HCEC 1CT (cell line): Measurements from ENCODE around the gene PTPRD.

Source experiments
- DNase-seq: peaks from one replicate; pipeline ENCODE4 v3.0.0-alpha.2; 2017

PTPRD gene

GRCh38 chr9:10612641-10613398 is at the start of gene PTPRD:
TSS of gene PTPRD (minus strand) at chr9:10613002.
- DNase-seq: no peak

GRCh38 chr9:10661994-10662393 is 49.2 kb upstream of the PTPRD start:
- no peak for DNase-seq

GRCh38 chr9:10661376-10661775 is 48.6 kb upstream of the PTPRD start:
- DNase-seq: no peak

- no peak for DNase-seq
Observed at GRCh38 chr9:10651012-10651411, 38.2 kb upstream of the PTPRD start.

- DNase-seq: no peak
Observed at GRCh38 chr9:10649076-10649475, 36.3 kb upstream of the PTPRD start.

- DNase-seq: no peak
Observed at GRCh38 chr9:10633785-10634184, 21.0 kb upstream of the PTPRD start.

- DNase-seq: no peak
Observed at GRCh38 chr9:10614196-10614800, 1.5 kb upstream of the PTPRD start.

- no peak for DNase-seq
Observed at GRCh38 chr9:10613419-10613818, 617 bp upstream of the PTPRD start.

GRCh38 chr9:10605388-10605787 is 7.4 kb downstream of the PTPRD start:
- no peak for DNase-seq

GRCh38 chr9:10604927-10605326 is 7.9 kb downstream of the PTPRD start:
- DNase-seq: no peak

GRCh38 chr9:10597801-10598200 is 15.0 kb downstream of the PTPRD start:
- no peak for DNase-seq

GRCh38 chr9:10594482-10594881 is 18.3 kb downstream of the PTPRD start:
- no peak for DNase-seq

GRCh38 chr9:10586407-10586806 is 26.4 kb downstream of the PTPRD start:
- no peak for DNase-seq

GRCh38 chr9:10571699-10572098 is 41.1 kb downstream of the PTPRD start:
- DNase-seq: no peak

GRCh38 chr9:10566848-10567247 is 46.0 kb downstream of the PTPRD start:
- no peak for DNase-seq

- DNase-seq: no peak
Observed at GRCh38 chr9:10562581-10563343, 50.0 kb downstream of the PTPRD start.

- DNase-seq: no peak
Observed at GRCh38 chr9:10548348-10548747, 64.5 kb downstream of the PTPRD start.

- DNase-seq: no peak
Observed at GRCh38 chr9:10538073-10538472, 74.7 kb downstream of the PTPRD start.

- DNase-seq: no peak
Observed at GRCh38 chr9:10534850-10535249, 78.0 kb downstream of the PTPRD start.

- DNase-seq: no peak
Observed at GRCh38 chr9:10525972-10526371, 86.8 kb downstream of the PTPRD start.

GRCh38 chr9:10523164-10523563 is 89.6 kb downstream of the PTPRD start:
- no peak for DNase-seq

GRCh38 chr9:10512144-10512543 is 100.7 kb downstream of the PTPRD start:
- no peak for DNase-seq

GRCh38 chr9:10488937-10489336 is 123.9 kb downstream of the PTPRD start:
- no peak for DNase-seq

- DNase-seq: no peak
Observed at GRCh38 chr9:10479172-10479571, 133.6 kb downstream of the PTPRD start.
